ENCODE data around the gene DICER1. TPM values are rescaled to one million over a fixed set of nuclear protein-coding genes. Genes with fewer than 3 reads are reported as not detected.

DICER1 gene
- total RNA-seq, 4 donors from 2014 or later, result 54.5 to 94.8 (median 83.8) TPM

GRCh38 chr14:95040708-95041476 lies 116.4 kb downstream of the DICER1 start:
- Histone ChIP-seq H3K9me3 (no peaks in the 10 kb centered on the region), H3K4me3 (no peak overlapping the region), H3K27ac (peak overlapping the region in 1 of 4 donors; percentile 25), H3K27me3 (no peaks in the 10 kb centered on the region), H3K36me3 (no peaks in the 10 kb centered on the region), H3K4me1 (peaks cover 0 to 3% (median 0%) of the 10 kb centered on the region in 4 donors)
- 60 to 61% methylated on average over 9 of the region's 9 CpGs for WGBS, 2 donors
- no peak for DNase-seq (ENCODE audit: low spot score in 2 of 2)
- TF ChIP-seq EP300 (IDR thresholded peaks at IDR 0.05) (no peak), CTCF (IDR thresholded peaks at IDR 0.05) (no peak), POLR2A (IDR thresholded peaks at IDR 0.05) (no peak)

GRCh38 chr14:95039993-95040348 lies 117.4 kb downstream of the DICER1 start:
- peaks cover 0 to 3% (median 0%) of the 10 kb centered on the region in 4 donors for H3K4me1 ChIP-seq
- H3K9me3 ChIP-seq, result no peaks in the 10 kb centered on the region
- 95 to 97% methylated on average over 2 to 3 of the region's 4 CpGs for WGBS, 2 donors
- no peaks in the 10 kb centered on the region for H3K27me3 ChIP-seq
- DNase-seq (ENCODE audit: low spot score in 2 of 2), result no peak
- H3K27ac ChIP-seq, result no peak overlapping the region
- TF ChIP-seq POLR2A (IDR thresholded peaks at IDR 0.05), result no peak
- no peak for TF ChIP-seq CTCF (IDR thresholded peaks at IDR 0.05)
- no peak for TF ChIP-seq EP300 (IDR thresholded peaks at IDR 0.05)
- H3K4me3 ChIP-seq, result no peak overlapping the region
- H3K36me3 ChIP-seq, result no peaks in the 10 kb centered on the region

DNA sequence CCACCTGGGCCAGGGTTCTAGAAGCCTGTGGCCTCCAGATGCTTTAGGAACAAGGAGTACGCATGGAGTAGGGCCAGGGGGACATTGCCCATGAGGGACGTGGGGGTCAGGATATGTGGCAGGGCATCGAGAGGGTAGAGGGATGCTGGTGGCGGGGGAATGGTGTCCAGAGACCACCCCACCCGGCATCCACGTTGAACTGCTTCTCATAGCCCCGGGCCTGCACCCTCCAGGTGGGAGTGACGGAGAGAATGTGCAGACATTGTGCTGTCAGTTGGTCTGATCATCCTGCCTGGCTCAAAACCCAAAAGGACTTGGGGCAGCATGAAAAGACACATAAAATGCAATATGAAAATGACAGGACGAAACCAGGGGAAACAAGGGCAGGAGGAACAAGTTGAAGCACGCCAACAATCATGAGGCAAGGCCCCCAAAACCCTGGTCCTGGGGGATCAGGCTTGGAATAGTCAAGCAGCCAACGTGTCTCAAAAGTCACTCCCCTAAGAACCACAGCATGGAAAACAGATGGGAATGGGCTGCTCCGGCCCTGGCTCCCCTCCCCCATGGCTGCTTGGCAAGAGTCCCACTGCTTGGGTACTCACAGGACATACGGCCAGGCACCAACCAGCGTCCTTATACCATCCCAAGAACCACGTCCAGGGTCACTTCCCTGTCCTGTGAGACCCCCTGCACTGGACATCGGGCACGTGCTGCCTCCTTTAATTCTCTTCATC lies 117.9 kb downstream of the DICER1 start:
- no peaks in the 10 kb centered on the region for H3K36me3 ChIP-seq
- H3K9me3 ChIP-seq, result no peaks in the 10 kb centered on the region
- no peak for TF ChIP-seq POLR2A (IDR thresholded peaks at IDR 0.05)
- TF ChIP-seq CTCF (IDR thresholded peaks at IDR 0.05), result no peak
- TF ChIP-seq EP300 (IDR thresholded peaks at IDR 0.05), result no peak
- peaks cover 0 to 3% (median 0%) of the 10 kb centered on the region in 4 donors for H3K4me1 ChIP-seq
- DNase-seq (ENCODE audit: low spot score in 2 of 2), result no peak
- WGBS, 2 donors, result 78 to 84% methylated on average over 17 of the region's 17 CpGs
- no peaks in the 10 kb centered on the region for H3K27me3 ChIP-seq
- H3K27ac ChIP-seq, result no peak overlapping the region
- no peak overlapping the region for H3K4me3 ChIP-seq

DNA sequence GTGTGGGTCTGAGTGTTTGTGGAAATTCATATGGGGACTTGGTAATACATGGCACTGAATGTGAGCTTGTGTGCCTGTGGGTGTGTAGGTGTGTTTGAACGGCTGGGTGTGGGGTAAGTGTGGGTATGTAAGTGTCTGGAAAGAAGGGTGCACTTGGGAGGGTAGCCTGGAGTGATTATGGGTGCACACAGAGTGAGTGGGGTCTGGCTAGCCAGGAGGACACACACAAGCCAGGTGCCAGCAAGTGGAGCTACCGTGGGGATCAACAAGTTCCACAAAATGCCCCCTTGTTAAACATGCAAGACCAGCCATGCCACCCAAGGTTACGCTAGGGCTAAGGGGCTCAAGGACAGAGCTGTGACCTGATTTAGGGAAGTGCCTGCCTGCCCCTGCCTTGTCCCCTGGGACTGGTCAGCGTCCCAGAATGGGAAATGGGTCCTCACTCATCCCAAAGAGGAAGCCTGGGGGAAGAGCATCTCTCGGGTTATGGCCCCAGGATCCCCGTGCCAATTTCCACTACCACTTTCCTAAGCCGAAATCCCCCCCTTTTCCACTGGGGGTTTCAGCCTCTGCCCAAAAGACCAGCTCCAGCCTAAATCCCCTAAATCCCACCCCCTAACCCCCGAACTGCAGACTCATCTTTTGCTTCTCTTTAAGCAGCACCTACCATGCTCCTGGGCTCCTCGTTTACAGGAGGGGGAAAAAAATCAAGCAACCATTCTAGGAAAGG lies 118.6 kb downstream of the DICER1 start:
- no peak for DNase-seq (ENCODE audit: low spot score in 2 of 2)
- Histone ChIP-seq H3K4me3 (no peak overlapping the region), H3K9me3 (no peaks in the 10 kb centered on the region), H3K36me3 (no peaks in the 10 kb centered on the region), H3K27me3 (no peaks in the 10 kb centered on the region), H3K27ac (no peak overlapping the region), H3K4me1 (peaks cover 0 to 3% (median 0%) of the 10 kb centered on the region in 4 donors)
- TF ChIP-seq EP300 (IDR thresholded peaks at IDR 0.05), result no peak
- WGBS, 2 donors, result 77 to 78% methylated on average over 9 of the region's 9 CpGs

DNA sequence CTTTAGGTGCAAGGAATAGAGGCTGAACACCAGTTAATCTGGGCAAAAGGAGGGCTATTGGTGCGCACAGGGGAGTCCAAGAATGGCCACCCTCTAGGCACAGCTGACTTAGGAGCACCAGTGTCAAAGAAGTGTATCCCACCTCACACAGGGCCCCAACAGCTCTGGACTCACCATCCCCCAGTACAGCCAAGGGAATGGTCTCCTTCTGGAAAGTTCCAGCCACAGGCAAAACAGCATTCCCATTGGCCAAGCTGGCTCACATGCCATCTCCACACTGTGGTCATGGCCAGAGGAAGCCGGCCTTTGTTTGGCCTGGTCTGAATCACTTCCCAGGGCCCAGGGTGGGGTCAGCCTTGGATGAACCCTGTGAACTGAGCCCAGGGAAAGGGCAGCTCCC lies 120.1 kb downstream of the DICER1 start:
- no peak for DNase-seq (ENCODE audit: low spot score in 2 of 2)
- WGBS, 2 donors, result 92 to 93% methylated on average over 2 of the region's 2 CpGs
- Histone ChIP-seq H3K4me1 (peaks cover 0 to 3% (median 0%) of the 10 kb centered on the region in 4 donors), H3K27me3 (no peaks in the 10 kb centered on the region), H3K36me3 (no peaks in the 10 kb centered on the region), H3K4me3 (no peak overlapping the region), H3K27ac (no peak overlapping the region), H3K9me3 (peaks cover 0 to 10% (median 0%) of the 10 kb centered on the region in 4 donors)
- TF ChIP-seq CTCF (IDR thresholded peaks at IDR 0.05), result no peak
- no peak for TF ChIP-seq POLR2A (IDR thresholded peaks at IDR 0.05)
- TF ChIP-seq EP300 (IDR thresholded peaks at IDR 0.05), result no peak

Small RNA genes within 50 kb of the gene (small RNA-seq; reads per million reads assigned to genes)
- gene MIR3173, result not detected

Other genes starting within 250 kb of the DICER1 start
- gene CLMN, start 162.4 kb upstream of the DICER1 start, total RNA-seq, result 10 to 100 TPM; 31.2 to 49.8 (median 40.9) TPM